T-helper 1 cell treated with Interleukin-12 subunit alpha and Interleukin-12 subunit beta and Interleukin-4 antibody, amounts not matched to agents 30 μg/mL and 1 μg/mL, for 36 hours (primary cell): Measurements from ENCODE around the gene ZSWIM4.
"Not testable (repeated sequence)": the region's sequence is repeated elsewhere in the genome, so short reads cannot be mapped to it uniquely, and the experiment has no call there.

Source experiments
- H3K27ac Mint-ChIP-seq: one replicate; pipeline ENCODE4 v1.8.0; 2021; ENCODE audit warnings: mild to moderate bottlenecking, mixed read lengths
- H3K27me3 Mint-ChIP-seq: one replicate; pipeline ENCODE4 v1.8.0; 2021; ENCODE audit warnings: low read depth, mixed read lengths
- H3K36me3 Mint-ChIP-seq: one replicate; pipeline ENCODE4 v1.8.0; 2021; ENCODE audit warnings: low read depth, mixed read lengths
- H3K4me1 Mint-ChIP-seq: one replicate; pipeline ENCODE4 v1.8.0; 2021; ENCODE audit warnings: low read depth, mixed read lengths
- H3K4me3 Mint-ChIP-seq: one replicate; pipeline ENCODE4 v1.8.0; 2021; ENCODE audit warnings: mild to moderate bottlenecking, moderate library complexity, mixed read lengths
- H3K9me3 Mint-ChIP-seq: one replicate; pipeline ENCODE4 v1.8.0; 2021; ENCODE audit warnings: mixed read lengths

The ZSWIM4 gene

GRCh38 chr19:13841962-13842290 lies 46.7 kb downstream of the ZSWIM4 start:
- Mint-ChIP-seq H3K27me3 (no peaks in the 10 kb centered on the region), H3K9me3 (no peaks in the 10 kb centered on the region), H3K36me3 (peaks cover 13% of the 10 kb centered on the region), H3K4me3 (peak overlapping the region; percentile 93), H3K27ac (peak overlapping the region; percentile 92), H3K4me1 (peaks cover 47% of the 10 kb centered on the region)

- H3K4me3 Mint-ChIP-seq, result peak overlapping the region; percentile 93
- H3K27me3 Mint-ChIP-seq, result no peaks in the 10 kb centered on the region
- H3K4me1 Mint-ChIP-seq, result peaks cover 44% of the 10 kb centered on the region
- no peaks in the 10 kb centered on the region for H3K9me3 Mint-ChIP-seq
- H3K36me3 Mint-ChIP-seq, result peaks cover 10% of the 10 kb centered on the region
- peak overlapping the region; percentile 93 for H3K27ac Mint-ChIP-seq
These were observed 47.3 kb downstream of the ZSWIM4 start for GRCh38 chr19:13842291-13843103.

GRCh38 chr19:13843104-13843921 lies 48.1 kb downstream of the ZSWIM4 start:
- Mint-ChIP-seq H3K4me3 (peak overlapping the region; percentile 91), H3K36me3 (peaks cover 7% of the 10 kb centered on the region), H3K27me3 (no peaks in the 10 kb centered on the region), H3K27ac (peak overlapping the region; percentile 93), H3K4me1 (peaks cover 41% of the 10 kb centered on the region), H3K9me3 (no peaks in the 10 kb centered on the region)

GRCh38 chr19:13844130-13844631 lies 48.9 kb downstream of the ZSWIM4 start:
- peak overlapping the region; percentile 66 for H3K4me3 Mint-ChIP-seq
- H3K4me1 Mint-ChIP-seq, result peaks cover 39% of the 10 kb centered on the region
- H3K27ac Mint-ChIP-seq, result peak overlapping the region; percentile 89
- peaks cover 7% of the 10 kb centered on the region for H3K36me3 Mint-ChIP-seq
- H3K9me3 Mint-ChIP-seq, result no peaks in the 10 kb centered on the region
- H3K27me3 Mint-ChIP-seq, result no peaks in the 10 kb centered on the region

- Mint-ChIP-seq H3K4me3 (peak overlapping the region; percentile 80), H3K36me3 (no peaks in the 10 kb centered on the region), H3K27ac (peak overlapping the region; percentile 99), H3K9me3 (no peaks in the 10 kb centered on the region), H3K27me3 (no peaks in the 10 kb centered on the region), H3K4me1 (peaks cover 38% of the 10 kb centered on the region)
These were observed 51.5 kb downstream of the ZSWIM4 start for GRCh38 chr19:13846557-13847406.

- H3K27ac Mint-ChIP-seq, result peak overlapping the region; percentile 99
- H3K9me3 Mint-ChIP-seq, result no peaks in the 10 kb centered on the region
- peak overlapping the region; percentile 80 for H3K4me3 Mint-ChIP-seq
- H3K27me3 Mint-ChIP-seq, result no peaks in the 10 kb centered on the region
- H3K4me1 Mint-ChIP-seq, result peaks cover 35% of the 10 kb centered on the region
- H3K36me3 Mint-ChIP-seq, result no peaks in the 10 kb centered on the region
These were observed 52.4 kb downstream of the ZSWIM4 start for GRCh38 chr19:13847407-13848339.

- no peaks in the 10 kb centered on the region for H3K27me3 Mint-ChIP-seq
- H3K4me3 Mint-ChIP-seq, result no peak overlapping the region
- H3K27ac Mint-ChIP-seq, result peak overlapping the region; percentile 81
- H3K4me1 Mint-ChIP-seq, result peaks cover 33% of the 10 kb centered on the region
- no peaks in the 10 kb centered on the region for H3K36me3 Mint-ChIP-seq
- H3K9me3 Mint-ChIP-seq, result no peaks in the 10 kb centered on the region
These were observed 53.1 kb downstream of the ZSWIM4 start for GRCh38 chr19:13848340-13848677.

- Mint-ChIP-seq H3K27me3 (no peaks in the 10 kb centered on the region), H3K36me3 (no peaks in the 10 kb centered on the region), H3K4me1 (peaks cover 31% of the 10 kb centered on the region), H3K27ac (peak overlapping the region; percentile 81), H3K4me3 (peak overlapping the region; percentile 70), H3K9me3 (no peaks in the 10 kb centered on the region)
These were observed 53.8 kb downstream of the ZSWIM4 start for GRCh38 chr19:13848798-13849676.

GRCh38 chr19:13849991-13850909 lies 55.0 kb downstream of the ZSWIM4 start:
- H3K36me3 Mint-ChIP-seq, result no peaks in the 10 kb centered on the region
- peaks cover 23% of the 10 kb centered on the region for H3K4me1 Mint-ChIP-seq
- H3K27me3 Mint-ChIP-seq, result no peaks in the 10 kb centered on the region
- H3K4me3 Mint-ChIP-seq, result peak overlapping the region; percentile 51
- H3K9me3 Mint-ChIP-seq, result no peaks in the 10 kb centered on the region
- peak overlapping the region; percentile 77 for H3K27ac Mint-ChIP-seq

GRCh38 chr19:13850910-13851733 lies 55.9 kb downstream of the ZSWIM4 start:
- no peaks in the 10 kb centered on the region for H3K27me3 Mint-ChIP-seq
- peak overlapping the region; percentile 51 for H3K4me3 Mint-ChIP-seq
- peak overlapping the region; percentile 77 for H3K27ac Mint-ChIP-seq
- H3K4me1 Mint-ChIP-seq, result peaks cover 17% of the 10 kb centered on the region
- no peaks in the 10 kb centered on the region for H3K36me3 Mint-ChIP-seq
- no peaks in the 10 kb centered on the region for H3K9me3 Mint-ChIP-seq

- H3K4me1 Mint-ChIP-seq, result peaks cover 11% of the 10 kb centered on the region
- not testable (repeated sequence) for H3K36me3 Mint-ChIP-seq, H3K9me3 Mint-ChIP-seq, H3K4me3 Mint-ChIP-seq, H3K27me3 Mint-ChIP-seq, H3K27ac Mint-ChIP-seq
These were observed 56.5 kb downstream of the ZSWIM4 start for GRCh38 chr19:13851734-13852114.
